CD4-positive, alpha-beta T cell treated with Interleukin-15 for 1 hour (primary cell): ENCODE data around the gene VSX2.
"Not testable (repeated sequence)": the region's sequence is repeated elsewhere in the genome, so short reads cannot be mapped to it uniquely, and the experiment has no call there.

Experiments used
- DNase-seq: peaks from one replicate; pipeline ENCODE4 v3.0.0-alpha.2; 2020

Gene VSX2

DNA sequence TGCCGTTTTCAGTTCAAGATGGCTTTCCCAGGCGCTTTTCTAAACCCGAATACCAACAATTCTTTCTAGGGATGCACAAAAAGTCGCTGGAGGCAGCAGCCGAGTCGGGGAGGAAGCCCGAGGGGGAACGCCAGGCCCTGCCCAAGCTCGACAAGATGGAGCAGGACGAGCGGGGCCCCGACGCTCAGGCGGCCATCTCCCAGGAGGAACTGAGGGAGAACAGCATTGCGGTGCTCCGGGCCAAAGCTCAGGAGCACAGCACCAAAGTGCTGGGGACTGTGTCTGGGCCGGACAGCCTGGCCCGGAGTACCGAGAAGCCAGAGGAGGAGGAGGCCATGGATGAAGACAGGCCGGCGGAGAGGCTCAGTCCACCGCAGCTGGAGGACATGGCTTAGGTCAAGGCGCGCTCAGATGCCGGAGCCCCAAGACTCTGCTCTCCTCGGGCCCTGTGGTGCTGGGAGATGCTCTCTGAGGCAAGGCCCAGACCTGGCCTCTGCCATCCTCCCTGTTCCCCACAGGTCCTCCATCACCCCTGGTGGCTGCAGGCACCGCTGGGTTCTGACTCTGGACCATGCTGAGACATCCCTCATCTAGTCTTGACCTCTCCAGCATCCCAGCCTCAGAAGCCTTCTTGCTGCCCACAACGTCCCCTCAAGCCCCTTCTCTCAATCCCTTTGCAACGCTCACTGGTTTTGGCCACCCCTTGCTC is 21.4 kb downstream of the VSX2 start:
- no peak for DNase-seq

DNA sequence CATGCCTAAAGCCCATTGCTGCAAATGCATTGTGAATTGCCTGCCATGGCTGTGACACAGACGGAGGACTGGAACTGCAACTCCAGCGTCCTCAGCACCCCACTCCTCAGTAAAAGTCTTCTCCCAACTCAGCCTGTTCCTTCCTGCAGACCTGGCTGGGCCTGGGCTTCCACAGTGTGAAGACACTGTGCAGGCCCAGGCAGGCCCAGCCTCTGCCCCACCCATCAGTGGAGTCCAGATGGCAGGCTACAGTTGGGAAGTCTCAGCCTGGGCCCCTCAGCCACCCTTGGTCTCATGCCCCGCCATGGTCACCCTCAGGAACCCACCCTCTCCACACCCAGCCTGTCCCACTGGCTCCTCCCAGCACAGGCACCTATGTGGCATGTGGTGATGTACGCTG is 22.0 kb downstream of the VSX2 start:
- no peak for DNase-seq

DNA sequence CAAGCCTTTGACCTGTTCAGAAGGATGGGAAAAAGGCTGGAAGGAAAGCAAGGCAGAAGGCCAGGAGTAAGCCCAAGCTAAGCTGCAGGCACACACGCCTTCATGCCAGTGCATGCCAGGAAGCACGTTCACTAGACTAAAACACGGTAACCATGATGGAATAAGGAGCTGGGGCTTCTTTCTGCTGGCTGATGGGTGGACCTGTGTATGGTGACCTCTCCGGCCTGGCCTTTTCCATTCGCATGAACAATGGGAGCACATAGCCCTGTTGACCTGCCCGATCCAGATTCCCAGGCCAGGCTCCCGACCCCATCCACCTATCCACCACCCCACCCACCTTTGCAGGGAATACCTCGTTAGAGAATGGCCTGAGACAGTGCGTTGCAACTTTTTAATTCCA is 22.8 kb downstream of the VSX2 start:
- no peak for DNase-seq

DNA sequence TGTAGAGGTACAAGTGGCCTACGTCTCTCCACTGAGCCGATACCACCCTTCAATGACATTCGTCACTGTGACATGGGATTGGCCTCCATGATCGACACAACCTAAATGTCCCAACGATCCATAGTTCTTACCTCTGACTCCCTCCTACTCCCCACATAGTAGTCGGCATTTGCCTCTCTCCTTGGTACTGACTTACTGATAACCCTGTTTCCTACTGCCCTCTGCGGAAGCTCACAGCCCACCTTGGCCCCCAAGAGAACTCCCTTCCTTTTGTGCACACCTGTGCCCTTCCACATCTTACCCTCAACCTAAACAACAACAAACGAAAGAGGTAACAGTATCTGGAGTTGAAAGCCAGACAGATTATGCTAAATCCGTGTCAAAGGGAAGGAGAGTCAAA is 23.9 kb downstream of the VSX2 start:
- no peak for DNase-seq

DNA sequence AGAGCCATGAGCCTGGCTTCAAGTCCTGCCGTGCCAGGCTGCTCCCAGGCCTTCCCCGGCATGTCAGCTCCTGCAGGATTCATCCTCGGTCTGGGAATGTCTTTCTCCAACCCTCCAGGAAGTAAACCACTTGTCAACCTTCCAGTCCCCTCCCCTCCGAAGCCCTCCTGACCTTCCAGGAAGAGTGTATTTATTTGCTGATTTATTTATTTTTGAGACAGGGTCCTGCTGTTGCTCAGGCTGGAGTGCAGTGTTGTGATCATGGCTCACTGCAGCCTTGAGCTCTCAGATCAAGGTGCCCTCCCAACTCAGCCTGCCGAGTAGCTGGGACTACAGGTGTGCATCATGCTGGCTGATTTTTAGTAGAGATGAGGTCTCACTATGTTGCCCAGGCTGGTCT is 24.7 kb downstream of the VSX2 start:
- no peak for DNase-seq

DNA sequence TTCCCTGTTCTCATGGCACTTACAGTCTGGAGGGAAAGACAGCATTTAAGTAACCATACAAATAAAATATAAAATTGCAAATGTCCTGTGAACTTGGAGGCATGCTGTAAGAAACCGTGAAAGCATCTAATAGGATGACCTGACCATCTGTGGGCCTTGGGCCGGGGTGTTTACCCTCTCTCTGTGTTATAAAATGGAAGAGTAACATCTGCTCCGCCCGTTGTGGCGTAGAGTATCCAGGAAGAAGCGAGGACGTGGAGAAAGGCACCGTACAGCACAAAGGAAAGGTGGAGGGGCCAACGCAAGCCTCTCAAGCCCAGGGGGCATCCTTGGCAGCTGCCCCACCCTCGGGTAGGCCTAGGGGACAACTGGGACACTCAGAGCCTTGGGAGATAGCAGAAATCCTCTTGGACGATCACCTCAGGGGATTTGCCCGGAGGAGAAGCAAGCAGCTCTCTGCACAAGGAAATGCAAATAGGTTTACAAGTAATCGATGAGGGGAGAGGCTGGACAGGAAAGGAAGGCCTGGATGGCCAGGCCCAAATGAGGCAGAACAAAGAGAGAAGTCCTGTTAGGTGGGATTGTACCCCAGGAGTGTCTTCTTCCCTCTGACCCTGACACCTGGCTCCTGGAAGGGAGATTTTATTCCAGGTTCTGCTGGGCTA is 26.2 kb downstream of the VSX2 start:
- no peak for DNase-seq

DNA sequence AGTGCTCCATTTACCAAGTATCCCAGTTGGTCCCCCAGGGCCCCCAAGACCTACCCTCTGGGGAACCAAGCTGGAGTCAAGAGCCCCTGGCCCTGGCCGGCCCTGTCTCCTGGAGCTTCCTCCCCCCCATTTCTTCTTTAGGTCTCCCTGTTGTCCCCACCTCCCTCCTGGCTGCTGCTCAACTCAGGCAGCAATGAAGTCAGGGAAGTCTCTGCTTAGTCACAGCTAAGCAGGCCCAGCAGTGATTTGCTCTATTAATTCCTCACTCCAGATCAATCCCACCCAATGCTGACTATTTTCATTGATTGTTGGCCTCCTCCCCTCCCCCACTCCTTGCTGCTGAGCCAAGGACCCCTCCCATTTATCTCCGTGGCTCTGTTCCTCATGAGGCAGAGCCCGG is 28.3 kb downstream of the VSX2 start:
- DNase-seq, result no peak

DNA sequence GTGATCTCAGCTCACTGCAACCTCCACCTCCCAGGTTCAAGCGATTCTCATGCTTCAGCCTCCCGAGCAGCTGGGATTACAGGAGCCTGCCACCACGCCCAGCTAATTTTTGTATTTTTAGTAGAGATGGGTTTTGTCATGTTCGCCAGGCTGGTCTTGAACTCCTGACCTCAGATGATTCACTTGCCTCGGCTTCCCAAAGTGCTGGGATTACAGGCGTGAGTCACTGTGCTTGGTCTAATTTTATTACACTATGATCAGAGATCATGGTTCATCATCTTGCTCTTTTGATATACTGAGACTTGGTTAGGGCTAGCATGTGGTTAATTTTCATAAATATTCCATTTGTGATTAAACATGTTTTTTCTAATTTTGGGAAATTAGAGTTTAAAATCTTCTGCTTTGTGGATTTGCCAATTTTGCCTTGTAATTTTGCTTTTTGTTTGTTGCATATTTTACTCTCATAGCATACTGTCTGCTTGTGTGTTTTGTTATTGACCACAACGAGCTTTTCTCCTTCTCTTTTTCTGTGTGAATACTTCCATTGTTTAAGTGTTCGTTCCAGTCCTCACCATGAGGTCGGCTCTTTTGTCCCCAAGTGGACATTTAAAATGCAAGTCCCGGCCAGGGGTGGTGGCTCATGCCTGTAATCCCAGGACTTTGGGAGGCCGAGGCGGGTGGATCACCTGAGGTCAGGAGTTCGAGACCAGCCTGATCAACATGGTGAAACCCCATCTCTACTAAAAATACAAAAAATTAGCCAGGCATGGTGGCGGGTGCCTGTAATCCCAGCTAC is 31.3 kb downstream of the VSX2 start:
- DNase-seq, result not testable (repeated sequence)

DNA sequence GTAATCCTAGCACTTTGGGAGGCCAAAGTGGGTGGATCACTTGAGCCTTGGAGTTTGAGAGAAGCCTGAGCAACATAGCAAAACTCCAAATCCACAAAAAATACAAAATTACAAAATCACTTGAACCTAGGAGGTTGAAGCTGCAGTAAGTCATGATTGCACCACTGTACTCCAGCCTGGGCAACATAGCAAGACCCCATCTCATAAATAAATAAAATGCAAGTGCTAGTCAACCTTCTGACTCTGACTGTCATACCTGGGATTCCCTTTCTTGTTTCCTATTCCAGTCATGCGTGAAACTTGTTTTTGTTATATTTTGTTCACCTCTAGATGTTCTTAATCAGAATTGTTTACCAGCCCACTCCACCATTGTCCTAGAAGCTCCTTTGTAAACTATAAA is 32.1 kb downstream of the VSX2 start:
- no peak for DNase-seq

DNA sequence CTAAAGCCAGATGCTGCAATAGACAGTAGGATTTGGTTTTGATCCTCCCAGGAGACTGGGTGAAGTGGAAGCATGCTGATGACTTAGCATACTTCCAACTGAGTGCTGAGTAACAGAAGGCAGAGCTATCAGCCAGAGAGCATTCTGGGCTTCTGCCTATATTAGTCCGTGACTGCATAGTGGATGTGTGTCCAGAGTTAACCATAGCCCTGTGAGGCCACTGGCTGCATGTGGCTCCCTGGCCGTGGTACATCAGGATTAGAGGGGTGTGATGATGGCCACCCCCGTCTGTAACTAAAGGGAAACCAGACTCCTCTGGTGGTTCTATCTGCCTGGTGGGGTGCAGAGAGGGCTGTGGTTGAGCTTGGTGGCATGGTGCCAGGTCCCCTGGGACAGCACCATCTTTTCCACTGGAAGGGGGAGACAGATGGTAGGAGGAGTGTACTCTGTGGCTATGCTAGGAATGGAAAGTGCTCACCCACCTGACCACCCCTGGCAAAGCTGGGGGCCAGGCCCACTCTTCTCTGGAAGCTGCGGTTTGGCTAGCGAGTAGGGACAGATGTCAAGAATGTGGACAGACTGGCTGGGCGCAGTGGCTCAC is 36.1 kb downstream of the VSX2 start:
- no peak for DNase-seq

DNA sequence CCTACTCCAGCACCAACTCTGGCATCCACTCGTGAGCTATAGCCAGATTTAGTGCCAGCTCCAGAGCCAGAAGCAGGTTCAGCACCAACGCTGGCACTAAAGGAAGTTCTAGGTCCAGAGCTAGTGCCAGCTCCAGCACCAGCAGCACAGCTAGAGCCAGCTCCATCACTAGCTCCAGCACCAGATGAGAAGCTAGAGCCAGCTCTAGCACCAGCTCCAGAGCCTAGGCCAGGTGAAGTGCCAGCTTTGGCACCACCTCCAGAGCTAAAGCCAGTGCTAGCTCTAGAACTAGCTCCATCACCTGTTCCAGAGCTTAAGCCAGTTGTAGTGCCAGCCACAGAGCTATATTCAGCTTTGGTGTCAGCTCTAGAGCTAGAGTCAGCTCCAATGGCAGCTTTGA is 38.8 kb downstream of the VSX2 start:
- DNase-seq, result no peak

DNA sequence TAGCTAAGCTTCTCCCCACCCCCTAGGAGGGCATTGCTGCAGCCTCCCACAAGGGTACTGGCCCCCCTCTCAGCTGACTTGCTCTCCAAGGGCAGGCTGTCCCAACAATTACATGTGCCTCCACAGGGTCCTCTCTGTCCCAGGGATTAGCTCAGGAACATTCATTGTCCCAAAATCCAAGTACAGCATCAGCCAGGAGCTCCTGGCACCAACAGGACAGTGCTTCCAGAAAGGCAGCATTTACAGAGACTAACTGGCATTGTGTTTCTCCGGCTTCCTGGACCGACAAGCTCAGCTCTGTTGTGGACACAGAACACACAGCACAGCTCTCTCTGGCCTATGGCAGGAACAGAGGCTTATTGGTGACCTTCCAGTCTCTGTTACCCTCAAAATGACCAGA is 41.8 kb downstream of the VSX2 start:
- DNase-seq, result no peak

DNA sequence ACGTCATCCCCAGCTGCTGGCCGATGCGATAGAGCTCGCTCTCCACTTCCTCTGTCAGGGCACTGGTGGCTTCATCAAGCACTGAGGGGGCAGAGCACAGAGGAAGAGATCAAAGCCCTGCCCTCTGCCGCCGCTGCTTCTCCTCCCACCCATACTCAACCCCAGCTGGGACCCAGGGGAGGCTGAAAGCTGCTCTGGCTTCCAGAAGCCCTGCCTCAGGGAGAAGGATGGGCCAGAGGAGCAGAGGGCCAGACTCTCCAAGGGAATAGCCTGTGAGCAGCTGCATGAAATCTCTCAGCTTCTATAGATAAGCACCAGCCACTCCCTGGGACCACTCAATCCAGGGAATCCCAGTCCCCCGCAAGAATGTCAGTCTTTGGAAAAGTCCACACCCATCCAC is 47.5 kb downstream of the VSX2 start:
- DNase-seq, result no peak

DNA sequence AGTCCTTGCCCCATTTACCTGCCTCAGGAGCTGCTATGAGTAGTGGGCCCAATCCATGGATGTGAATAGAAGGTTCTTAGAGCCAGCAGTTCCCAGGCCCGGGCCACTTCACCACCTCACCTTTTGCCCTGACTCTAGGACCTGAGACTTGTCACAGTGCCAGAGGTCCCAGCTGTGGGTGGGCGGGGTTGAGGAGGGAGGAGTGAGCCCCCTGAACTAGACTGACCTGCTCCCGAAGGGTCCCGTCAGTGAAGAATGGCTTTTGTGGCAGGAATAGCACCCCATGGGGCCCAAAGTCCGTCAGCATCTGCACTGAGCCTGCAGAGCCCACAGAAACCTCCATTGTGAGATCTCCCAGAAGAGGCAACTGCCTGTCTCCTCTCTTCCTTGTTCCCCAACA is 50.6 kb downstream of the VSX2 start:
- no peak for DNase-seq

DNA sequence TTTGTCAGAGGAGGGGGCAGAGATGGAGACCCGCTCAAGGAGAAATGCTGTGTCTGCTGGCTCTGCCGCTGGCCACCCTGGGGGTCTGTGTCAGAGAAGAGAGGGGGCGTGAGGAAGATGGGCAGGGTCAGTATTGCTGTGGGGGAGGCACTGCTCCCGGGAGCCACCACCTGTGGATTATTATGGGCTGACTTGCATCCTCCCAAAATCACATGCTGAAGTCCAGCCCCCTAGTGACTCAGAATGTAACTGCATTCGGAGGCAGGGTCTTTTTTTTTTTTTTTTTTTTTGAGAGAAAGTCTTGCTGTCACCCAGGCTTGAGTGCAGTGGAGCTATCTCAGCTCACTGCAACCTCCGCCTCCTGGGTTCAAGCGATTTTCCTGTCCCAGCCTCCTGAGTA is 51.2 kb downstream of the VSX2 start:
- no peak for DNase-seq

DNA sequence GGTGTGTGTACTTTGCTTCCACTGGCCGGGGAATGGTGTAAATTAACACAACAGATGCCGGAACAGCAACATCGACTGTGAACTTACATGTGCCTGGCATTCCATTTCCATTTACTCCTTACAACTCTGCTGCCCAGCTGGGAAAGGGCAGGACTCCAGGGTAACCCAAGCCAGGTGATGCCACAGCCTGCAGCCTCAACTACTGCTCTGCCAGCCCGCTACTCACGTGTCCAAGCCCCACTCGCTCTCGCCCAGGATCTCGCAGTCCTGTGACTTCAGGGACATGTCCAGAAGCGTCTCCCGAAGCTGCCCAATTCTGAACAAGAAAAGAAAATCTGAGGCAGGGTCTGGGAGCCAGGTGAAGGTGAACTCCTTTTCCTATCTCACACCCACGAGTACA is 52.8 kb downstream of the VSX2 start:
- DNase-seq, result no peak

DNA sequence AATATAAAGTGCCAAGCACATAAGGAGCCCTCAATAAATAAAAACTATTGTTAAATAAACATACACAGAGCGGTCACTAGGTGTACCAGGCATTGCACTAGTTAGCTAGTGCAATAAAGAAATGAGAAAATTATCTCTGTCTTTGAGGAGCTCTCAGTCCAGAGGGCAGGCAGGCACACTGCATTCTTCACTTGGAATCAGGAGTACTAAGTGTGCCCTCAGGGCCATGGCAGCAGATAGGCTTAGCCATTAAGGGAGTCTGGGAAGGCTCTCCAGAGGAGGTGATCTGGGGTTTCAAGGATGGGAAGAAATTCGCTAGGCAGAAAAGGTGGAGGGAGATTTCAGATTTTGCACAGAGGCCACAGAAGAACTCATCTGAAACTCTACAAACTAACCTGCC is 54.4 kb downstream of the VSX2 start:
- DNase-seq, result no peak

DNA sequence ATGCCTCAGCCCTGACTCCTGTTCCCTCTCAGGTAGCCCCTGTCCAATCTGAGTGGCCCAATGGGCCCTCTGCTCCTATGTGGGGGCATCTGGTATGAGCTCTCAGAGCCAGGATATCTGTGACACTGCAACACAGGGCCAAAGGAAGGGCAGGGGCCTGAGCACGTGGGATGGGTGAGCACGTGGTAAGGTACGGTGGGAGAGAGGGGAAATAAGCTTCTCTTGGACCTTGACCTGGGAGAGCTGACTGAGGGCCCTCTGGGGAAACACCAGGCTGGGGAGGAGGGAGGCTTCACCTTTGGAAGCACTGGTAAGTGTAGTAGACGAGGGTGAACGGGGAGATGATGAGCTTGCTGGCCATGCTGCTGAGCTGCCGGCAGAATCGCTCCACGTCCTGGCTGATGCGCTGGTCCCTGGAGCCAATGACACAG is 56.8 kb downstream of the VSX2 start:
- no peak for DNase-seq

DNA sequence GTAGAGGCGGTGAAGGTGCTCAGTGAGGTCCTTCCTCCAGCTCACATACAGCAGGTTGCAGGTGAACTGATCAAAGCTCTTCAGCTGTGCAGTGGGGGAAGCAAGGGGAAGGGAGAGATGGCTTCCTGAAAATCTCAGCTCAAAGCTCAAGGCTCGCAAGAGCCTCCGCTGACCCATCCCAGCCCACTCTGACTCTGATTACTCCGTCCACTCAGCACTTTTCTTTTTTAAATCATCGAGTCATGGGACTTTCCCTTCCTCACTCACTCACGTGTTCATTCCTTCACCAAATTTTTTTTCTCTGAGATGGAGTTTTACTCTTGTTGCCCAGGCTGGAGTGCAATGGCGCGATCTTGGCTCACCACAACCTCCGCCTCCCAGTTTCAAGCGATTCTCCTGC is 58.7 kb downstream of the VSX2 start:
- DNase-seq, result no peak

DNA sequence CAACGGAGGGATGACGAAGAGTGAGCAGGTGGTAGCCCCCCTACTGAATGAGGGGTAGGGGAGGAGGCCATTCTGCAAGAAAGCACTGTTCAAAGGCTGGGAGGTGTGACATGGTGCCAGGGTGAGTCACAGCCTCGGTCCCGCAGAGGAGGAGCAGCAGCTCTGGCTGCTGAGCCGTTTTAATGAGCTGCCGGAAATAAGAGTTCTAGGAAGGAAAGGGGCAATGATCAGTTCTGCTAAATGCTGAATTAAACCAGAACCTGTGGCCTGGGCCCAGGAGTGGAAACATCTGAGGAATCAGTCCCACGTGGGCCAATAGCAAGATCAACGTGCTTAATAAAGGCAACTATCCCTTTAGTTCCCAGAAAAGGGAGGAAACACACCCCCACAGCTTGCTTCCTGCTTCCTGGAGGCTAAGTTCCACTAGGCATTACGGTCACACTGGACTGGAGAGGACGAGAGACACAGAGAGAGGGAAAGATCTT is 59.9 kb downstream of the VSX2 start:
- no peak for DNase-seq

DNA sequence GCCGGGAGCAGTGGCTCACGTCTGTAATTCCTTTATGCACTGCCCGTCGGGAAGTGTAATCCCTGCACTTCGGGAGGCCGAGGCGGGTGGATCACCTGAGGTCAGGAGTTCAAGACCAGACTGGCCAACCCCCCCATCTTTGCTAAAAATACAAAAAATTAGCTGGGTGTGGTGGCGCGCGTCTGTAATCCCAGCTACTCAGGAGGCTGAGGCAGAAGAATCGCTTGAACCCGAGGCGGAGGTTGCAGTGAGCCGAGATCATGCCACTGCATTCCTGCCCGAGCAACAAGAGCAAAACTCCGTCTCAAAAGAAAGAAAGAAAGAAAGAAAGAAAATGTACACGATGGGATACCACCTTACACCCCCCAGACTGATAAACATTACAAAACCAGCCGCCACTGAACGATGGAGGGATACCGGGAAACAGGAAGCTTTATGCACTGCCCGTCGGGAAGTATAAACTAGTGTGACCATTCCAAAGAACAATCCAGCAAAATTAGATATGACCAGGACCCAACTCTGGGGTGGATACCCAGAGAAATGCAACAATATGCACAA is 62.4 kb downstream of the VSX2 start:
- no peak for DNase-seq

DNA sequence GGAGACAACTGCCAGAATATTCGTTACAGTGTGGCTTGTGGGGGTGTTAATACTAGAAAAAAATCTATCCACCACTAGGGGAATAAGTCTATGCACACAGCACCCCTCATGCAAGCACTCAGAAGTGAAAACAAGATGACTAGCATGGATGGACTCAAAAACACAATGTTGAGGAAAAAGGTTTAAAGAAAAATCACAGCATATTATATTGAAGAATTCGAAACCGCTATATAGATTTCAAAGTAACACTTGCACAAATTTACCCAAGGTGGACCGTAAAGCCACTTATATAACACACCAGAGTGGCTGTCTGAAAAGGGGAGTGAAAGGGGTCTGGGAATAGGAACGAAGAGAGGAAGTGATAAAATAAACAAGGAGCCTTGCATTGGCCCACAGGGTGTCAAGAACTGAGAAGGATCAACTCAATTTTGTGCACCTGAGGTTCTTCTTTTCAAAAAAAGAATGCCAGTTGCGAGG is 62.9 kb downstream of the VSX2 start:
- DNase-seq, result no peak
